GM13977 (cell line): ENCODE results near the gene AMPD2.
"Not testable (repeated sequence)": the region's sequence is repeated elsewhere in the genome, so short reads cannot be mapped to it uniquely, and the experiment has no call there.

Experiments
- DNase-seq: peaks from one replicate; pipeline ENCODE4 v3.0.0; 2012; ENCODE audit warnings: low spot score
- in situ Hi-C: fragments of 300-500 bp; cut with MboI; formaldehyde crosslinking; loops from one replicate; pipeline ENCODE4 v1.12.0; 2022; ENCODE audit warnings: low sequenced_read_pairs, low pct_unique_long_range_greater_than_20kb, mixed read lengths, inconsistent platforms; ENCODE audit not compliant: unreplicated experiment
- TF ChIP-seq, protein P1 (sequence below): IDR thresholded peaks from 2 replicates; pipeline ENCODE4 v1.5.1; 2012; ENCODE audit warnings: mild to moderate bottlenecking, control low read depth; ENCODE audit not compliant: insufficient read depth; ENCODE audit errors: extremely low read depth, missing control alignments

The AMPD2 gene

GRCh38 chr1:109655615-109656519 lies 36.2 kb downstream of the AMPD2 start, which contains the start of gene GSTM4:
GSTM4 (plus strand) TSS chr1:109656099; CDS start chr1:109656390, 291 bp downstream.
- in situ Hi-C loops: no loop called here
- peak; percentile 93 for DNase-seq
- TF ChIP-seq, protein P1, sequence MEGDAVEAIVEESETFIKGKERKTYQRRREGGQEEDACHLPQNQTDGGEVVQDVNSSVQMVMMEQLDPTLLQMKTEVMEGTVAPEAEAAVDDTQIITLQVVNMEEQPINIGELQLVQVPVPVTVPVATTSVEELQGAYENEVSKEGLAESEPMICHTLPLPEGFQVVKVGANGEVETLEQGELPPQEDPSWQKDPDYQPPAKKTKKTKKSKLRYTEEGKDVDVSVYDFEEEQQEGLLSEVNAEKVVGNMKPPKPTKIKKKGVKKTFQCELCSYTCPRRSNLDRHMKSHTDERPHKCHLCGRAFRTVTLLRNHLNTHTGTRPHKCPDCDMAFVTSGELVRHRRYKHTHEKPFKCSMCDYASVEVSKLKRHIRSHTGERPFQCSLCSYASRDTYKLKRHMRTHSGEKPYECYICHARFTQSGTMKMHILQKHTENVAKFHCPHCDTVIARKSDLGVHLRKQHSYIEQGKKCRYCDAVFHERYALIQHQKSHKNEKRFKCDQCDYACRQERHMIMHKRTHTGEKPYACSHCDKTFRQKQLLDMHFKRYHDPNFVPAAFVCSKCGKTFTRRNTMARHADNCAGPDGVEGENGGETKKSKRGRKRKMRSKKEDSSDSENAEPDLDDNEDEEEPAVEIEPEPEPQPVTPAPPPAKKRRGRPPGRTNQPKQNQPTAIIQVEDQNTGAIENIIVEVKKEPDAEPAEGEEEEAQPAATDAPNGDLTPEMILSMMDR: no peak

DNA sequence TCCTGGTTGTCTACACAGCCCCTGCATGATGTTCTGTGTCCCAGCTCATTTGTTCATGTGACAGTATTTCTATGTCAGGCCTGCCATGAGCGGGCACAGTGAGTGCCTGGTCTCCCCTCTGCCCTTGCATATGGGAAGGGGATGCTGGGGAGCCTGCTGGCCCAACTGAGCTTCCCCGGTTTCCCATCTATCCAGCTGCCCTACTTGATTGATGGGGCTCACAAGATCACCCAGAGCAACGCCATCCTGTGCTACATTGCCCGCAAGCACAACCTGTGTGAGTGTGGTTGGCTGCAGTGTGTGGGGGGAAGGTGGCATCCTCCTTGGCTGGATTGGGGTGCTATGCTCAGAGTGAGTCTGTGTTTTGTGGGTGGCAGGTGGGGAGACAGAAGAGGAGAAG lies 37.8 kb downstream of the AMPD2 start:
- TF ChIP-seq, protein P1: no peak
- in situ Hi-C loops: no loop called here

DNA sequence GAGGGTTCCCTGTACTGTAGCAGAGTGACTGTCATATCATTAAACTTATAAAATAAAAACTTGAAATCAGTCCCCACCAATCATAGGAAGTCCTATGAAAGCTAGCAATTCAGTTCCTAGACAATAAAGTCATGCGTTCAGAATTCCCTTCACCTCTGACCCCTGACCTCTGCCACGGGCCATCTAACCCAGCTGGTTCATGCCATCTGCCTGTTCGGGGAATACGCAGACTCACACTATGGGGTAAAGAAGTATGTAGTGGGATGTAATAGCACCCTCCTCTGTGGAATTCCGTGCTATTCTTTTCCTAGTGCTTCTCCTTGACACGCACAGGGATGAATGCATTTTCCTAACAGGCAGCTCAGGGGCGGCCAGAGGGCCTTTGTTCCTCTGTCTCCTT lies 38.3 kb downstream of the AMPD2 start:
- no peak for DNase-seq
- in situ Hi-C loops: no loop called here
- TF ChIP-seq, protein P1: no peak

More for the DNA sequence above, 37.8 kb downstream of the AMPD2 start:
- DNase-seq: no peak

- TF ChIP-seq, protein P1: no peak
- DNase-seq: no peak
- in situ Hi-C loops: no loop called here
Measured at GRCh38 chr1:109658533-109659042, 39.0 kb downstream of the AMPD2 start.

- in situ Hi-C loops: no loop called here
- no peak for DNase-seq
- TF ChIP-seq, protein P1: no peak
Measured at GRCh38 chr1:109659145-109659544, 39.5 kb downstream of the AMPD2 start.

- in situ Hi-C loops: no loop called here
- TF ChIP-seq, protein P1: no peak
- DNase-seq: no peak
Measured at GRCh38 chr1:109659997-109660690, 40.5 kb downstream of the AMPD2 start.

DNA sequence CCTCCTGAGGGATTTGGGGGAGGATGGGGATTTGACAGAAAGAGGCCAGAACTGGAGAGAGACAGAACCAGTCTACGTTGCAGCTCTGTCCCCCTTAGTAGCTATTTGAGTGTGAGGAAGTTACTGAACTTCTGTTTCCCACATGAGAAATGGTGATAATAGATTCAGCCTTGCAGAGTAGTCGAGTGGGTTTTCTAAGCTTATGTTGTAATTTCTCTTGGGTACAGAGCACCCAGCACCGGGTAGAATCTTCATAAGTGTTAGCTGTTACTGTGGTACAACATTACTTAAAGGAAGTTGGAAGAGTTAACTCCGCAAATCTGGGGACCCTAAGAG lies 41.0 kb downstream of the AMPD2 start:
- DNase-seq, in situ Hi-C loops: not testable (repeated sequence)
